ENCODE results near the gene PLK5.
A peak's percentile ranks its signal among the peaks of the same experiment; 100 is the strongest.

PLK5 gene

DNA sequence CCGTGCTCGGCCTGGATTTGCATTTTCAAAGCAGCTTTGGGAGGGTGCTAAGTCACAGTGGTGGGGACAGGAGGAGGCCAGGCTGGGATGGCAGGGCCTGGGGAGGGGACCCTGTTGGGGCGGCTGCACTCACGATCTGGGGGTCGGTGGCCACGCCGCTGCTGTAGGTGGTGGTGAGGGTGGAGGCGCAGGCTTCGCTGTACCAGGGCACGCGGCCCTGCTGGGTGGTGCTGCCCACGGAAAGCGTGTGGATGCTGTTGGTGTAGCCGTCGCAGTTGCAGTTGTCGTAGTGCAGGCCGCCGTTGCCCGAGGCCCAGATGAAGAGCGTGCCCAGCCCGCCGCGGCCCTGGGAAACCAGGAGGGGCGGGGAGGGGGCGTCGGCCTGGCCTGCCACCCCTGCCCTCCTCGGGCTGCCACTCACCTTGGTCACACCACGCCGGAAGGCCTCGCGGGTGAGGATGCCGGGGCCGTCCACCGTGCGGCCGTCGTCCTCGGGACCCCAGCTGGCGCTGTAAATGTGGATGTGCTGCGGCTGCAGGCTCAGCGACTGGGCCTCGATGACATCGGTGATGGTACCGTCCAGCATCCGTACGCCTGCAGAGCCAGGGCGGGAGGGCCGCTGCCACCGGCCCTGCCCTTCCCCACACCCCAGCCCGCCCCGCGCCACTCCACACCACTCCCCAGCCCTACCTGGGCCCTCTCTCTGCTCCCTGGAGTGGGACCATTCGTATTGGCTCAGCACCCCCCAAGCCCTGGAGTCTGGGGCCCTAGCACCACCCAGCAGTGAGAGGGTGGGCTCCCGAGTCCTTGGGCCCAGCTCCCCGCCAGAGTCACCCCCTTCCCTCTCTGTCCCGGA lies 36.9 kb upstream of the PLK5 start:
- Histone ChIP-seq H3K36me3 (replicated peaks) (no peaks in the 10 kb centered on the region), H3K27me3 (ENCODE audit: low read depth) (no peaks in the 10 kb centered on the region), H3K4me3 (no peak overlapping the region), H3K4me1 (peaks cover 12% of the 10 kb centered on the region), H3K9me3 (no peaks in the 10 kb centered on the region)
- in situ Hi-C loops (cut with MboI; ENCODE audit: low sequenced_read_pairs), result no loop called here
- DNase-seq (ENCODE audit: low spot score in 2 of 2), result no peak

DNA sequence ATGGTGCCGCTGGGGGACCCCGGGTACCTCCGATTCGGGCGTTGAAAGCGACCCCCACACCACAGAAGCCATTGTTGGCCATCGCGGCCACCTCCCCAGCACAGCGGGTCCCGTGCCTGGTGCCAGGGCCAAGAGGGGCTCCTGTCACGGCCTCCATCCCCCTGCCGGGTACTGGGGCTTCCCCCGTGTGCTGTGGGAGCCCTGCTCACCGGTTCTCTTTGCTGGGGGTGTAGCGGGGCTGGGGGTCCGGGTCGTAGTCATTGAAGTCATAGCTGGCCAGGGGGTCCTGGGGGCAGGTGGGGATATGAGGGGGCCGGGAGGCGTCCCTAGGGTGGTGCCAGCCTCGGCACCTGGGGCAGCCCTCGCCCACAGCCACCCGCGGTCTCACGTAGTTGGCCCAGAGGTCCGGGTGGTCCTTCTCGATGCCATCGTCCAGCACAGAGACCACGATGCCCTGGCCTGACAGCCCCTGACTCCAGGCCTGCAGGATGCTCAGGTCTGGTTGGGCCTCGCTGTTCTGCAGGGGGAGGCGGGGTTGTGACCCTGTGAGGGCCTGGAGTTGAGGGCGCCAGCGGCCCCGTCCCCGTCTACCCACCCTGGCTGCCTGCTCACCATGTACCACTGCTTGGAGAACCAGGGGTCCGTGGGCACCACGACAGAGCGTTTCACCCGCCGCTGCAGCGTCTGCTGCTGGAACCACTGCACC lies 36.1 kb upstream of the PLK5 start:
- H3K4me3 ChIP-seq, result no peak overlapping the region
- H3K4me1 ChIP-seq, result peaks cover 13% of the 10 kb centered on the region
- H3K36me3 ChIP-seq (replicated peaks), result no peaks in the 10 kb centered on the region
- H3K27me3 ChIP-seq (ENCODE audit: low read depth), result no peaks in the 10 kb centered on the region
- in situ Hi-C loops (cut with MboI; ENCODE audit: low sequenced_read_pairs), result no loop called here
- no peaks in the 10 kb centered on the region for H3K9me3 ChIP-seq
- no peak for DNase-seq (ENCODE audit: low spot score in 2 of 2)

DNA sequence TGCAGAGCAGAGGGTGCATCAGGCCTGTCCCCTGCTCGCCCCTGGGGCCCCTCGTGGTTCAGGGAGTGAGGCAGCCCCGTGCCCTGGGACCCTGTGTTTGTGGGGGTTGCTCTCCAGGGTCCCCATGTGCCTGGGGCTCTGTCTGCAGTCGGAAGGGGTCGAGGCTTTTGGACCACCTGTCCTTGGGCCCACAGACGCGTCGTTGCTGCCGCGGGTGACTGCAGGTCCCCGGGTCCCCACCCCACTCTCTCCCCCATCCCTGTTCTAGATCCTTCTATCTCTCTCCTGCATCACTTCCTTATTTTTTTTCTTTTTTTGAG lies 35.6 kb upstream of the PLK5 start:
- in situ Hi-C loops (cut with MboI; ENCODE audit: low sequenced_read_pairs), result no loop called here
- H3K4me1 ChIP-seq, result peaks cover 18% of the 10 kb centered on the region
- DNase-seq (ENCODE audit: low spot score in 2 of 2), result no peak

DNA sequence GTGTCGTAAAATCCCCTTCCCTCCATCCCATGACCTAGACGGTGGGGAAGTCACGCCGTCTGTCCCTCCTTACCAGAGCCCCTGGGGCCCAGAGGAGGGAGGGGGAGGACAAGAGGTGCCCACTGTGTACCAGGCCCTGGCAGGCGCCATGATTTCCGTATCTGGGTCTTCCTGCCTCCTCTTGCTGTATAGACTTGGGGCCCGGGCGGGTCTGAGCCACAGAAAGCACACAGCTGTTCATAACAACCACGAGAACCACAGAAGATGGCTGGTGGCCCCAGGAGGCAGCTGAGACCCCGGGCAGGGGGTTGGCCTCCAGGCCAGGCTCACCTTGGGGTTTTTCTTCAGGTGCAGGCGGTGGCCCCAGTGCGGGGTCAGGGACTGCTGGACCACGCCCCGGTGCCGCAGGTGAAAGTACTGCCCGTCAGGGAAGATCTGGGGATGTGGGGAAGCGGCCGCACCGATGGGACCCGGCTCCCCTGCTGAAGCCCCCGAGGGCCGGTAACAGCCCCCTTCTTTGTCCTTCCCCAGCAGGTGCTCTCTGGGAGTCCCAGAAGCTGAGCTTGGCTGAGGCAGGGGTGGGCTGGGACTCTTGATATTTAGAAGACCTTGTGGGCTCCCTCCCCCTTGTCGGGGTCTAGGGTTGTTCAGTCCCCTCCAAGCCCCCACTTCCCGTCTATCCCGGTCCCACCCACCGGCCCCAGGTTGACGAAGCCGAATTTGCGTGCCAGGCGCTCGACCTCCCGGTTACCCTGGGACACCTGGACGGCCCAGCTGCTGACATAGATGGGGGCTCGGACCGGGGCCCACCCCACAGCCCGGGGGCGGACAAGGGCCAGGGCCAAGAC lies 34.2 kb upstream of the PLK5 start:
- Histone ChIP-seq H3K4me1 (peaks cover 19% of the 10 kb centered on the region), H3K27me3 (ENCODE audit: low read depth) (no peaks in the 10 kb centered on the region), H3K4me3 (peak overlapping the region; percentile 39), H3K9me3 (no peaks in the 10 kb centered on the region), H3K36me3 (replicated peaks) (no peaks in the 10 kb centered on the region)
- DNase-seq (ENCODE audit: low spot score in 2 of 2), result no peak
- in situ Hi-C loops (cut with MboI; ENCODE audit: low sequenced_read_pairs), result no loop called here

More for the DNA sequence above, 35.6 kb upstream of the PLK5 start:
- Histone ChIP-seq H3K9me3 (no peaks in the 10 kb centered on the region), H3K4me3 (no peak overlapping the region), H3K36me3 (replicated peaks) (no peaks in the 10 kb centered on the region), H3K27me3 (ENCODE audit: low read depth) (no peaks in the 10 kb centered on the region)

DNA sequence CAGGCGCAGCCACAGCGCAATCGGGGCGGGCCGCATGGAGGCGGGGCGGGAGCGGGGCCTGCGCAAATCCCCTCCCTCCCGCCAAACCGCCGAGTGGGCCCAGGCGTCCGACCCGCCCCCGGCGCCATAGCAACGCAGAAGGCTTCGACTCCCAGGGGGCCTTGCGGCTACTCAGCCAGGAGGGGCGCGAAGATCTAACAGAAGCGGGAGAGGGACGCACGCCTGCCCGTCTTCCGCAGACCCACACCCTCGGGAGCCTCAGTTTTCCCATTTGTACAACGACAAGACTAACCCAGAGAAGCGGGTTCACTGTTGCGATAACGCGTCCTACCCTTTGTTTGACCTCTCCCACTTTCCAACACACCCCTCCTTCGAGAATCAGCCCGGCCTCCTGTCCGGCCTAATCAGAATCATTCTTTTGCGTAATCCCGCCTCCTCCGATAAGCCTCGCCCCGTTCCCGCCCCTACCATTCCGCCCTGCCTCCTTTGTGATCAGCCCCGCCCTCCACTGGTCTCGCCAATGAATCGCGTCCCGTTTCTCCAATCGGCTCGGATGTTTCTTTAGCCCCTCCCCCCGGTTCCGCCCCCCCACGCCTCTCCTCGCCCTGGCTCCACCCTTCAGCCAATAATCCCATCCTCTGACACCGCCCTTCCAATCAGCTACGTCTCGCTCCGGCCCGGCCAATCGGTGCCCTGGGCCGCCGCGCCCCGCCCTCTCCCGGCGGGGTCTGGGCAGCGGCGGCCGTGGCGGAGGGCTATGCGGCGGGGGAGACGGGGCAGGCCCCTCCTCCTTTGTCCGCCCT lies 33.4 kb upstream of the PLK5 start, which contains the start of gene PCSK4:
Gene PCSK4, minus strand, starts transcription at position 40 of the 803 bp plus-strand sequence. Its CDS starts 4 bp downstream, at position 36.
- Histone ChIP-seq H3K36me3 (replicated peaks) (no peaks in the 10 kb centered on the region), H3K4me1 (peaks cover 19% of the 10 kb centered on the region), H3K4me3 (peak within 1 kb of the TSS; percentile 51), H3K27me3 (ENCODE audit: low read depth) (no peaks in the 10 kb centered on the region), H3K9me3 (no peaks in the 10 kb centered on the region)
- in situ Hi-C loops (cut with MboI; ENCODE audit: low sequenced_read_pairs), result no loop called here
- peak; percentile 98 to 99 for DNase-seq (ENCODE audit: low spot score in 2 of 2)

DNA sequence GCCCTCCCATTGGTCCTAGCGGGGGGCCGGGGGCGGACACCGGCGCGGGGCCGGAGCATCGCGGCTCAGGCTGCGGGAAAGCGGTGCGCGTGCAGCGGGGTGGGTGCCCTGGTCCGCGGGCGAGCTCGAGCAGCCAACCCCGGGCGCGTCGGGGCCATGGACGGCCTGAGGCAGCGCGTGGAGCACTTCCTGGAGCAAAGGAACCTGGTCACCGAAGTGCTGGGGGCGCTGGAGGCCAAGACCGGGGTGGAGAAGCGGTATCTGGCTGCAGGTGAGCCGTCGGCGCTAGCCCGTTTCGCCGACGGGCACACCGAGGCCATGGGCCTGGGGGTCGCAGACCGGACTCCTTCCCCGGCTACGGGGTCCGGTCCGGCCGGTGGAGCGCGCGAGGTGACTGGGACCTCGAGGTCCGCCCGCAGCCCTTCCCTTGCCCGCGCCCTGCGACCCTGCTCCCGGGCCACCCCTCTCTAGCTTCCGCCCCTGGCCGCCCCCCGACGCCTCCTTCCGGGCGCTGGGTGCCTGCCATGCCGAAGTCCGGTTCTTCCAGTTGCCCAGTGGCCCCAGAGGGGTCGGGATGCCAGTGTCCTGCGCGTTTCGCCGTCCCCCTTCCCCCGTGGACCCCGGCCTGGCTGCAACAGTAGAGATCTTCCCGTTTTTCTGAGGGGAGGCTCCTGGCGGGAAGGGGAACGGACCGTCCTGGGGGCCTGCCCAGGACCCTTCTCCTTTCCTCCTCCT lies 32.6 kb upstream of the PLK5 start, which contains the start of gene REEP6:
Gene REEP6, plus strand, starts transcription at position 68 of the 735 bp plus-strand sequence. Its CDS starts 89 bp downstream, at position 157.
- Histone ChIP-seq H3K4me3 (peak within 1 kb of the TSS; percentile 51), H3K9me3 (no peaks in the 10 kb centered on the region), H3K27me3 (ENCODE audit: low read depth) (no peaks in the 10 kb centered on the region), H3K36me3 (replicated peaks) (no peaks in the 10 kb centered on the region), H3K4me1 (peaks cover 19% of the 10 kb centered on the region)
- in situ Hi-C loops (cut with MboI; ENCODE audit: low sequenced_read_pairs), result no loop called here
- DNase-seq (ENCODE audit: low spot score in 2 of 2), result no peak

DNA sequence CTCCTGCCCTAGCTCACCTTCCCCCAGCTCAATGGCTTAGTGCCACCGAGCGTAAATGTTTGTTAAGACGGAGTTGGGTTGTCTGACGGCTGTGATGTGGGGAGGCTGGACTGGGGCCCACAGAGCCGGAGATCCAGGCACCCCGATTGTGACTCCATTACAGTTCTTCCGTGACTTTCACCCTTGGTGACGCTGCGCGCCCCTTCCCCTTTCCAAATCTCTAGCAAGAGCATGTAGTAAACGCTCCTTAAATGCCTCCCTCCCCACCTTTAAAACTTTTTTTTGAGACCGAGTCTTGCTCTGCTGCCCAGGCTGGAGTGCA lies 32.1 kb upstream of the PLK5 start:
- in situ Hi-C loops (cut with MboI; ENCODE audit: low sequenced_read_pairs), result no loop called here
- no peaks in the 10 kb centered on the region for H3K27me3 ChIP-seq (ENCODE audit: low read depth)
- DNase-seq (ENCODE audit: low spot score in 2 of 2), result no peak
- H3K4me1 ChIP-seq, result peaks cover 19% of the 10 kb centered on the region
- peak overlapping the region; percentile 51 for H3K4me3 ChIP-seq
- H3K9me3 ChIP-seq, result no peaks in the 10 kb centered on the region
- H3K36me3 ChIP-seq (replicated peaks), result no peaks in the 10 kb centered on the region

DNA sequence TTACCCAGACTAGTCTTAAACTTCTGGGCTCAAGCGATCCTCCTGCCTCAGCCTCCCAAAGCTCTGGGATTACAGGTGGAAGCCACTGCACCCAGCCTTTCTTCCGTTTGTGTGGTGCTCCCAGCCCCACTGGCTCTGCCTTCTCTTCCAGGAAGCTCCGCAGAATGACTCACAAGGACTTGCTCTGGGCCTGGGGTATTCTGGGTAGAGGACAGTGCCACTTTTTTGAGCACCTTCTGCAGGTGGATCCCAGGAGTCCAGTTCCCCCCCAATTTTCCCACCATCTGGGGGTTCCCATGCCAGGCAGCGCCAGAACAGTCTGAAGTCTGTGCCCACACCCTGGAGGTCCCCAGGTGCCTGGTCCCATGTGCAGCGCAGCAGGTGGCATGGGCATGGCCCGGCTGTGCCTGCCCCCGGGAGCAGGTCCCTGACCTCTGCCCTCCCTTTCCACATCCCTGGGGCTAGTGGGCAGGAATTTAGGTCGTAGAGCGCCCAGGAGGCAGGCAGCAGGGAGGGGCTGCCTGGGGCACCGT lies 31.3 kb upstream of the PLK5 start:
- H3K4me3 ChIP-seq, result no peak overlapping the region
- DNase-seq (ENCODE audit: low spot score in 2 of 2), result no peak
- no peaks in the 10 kb centered on the region for H3K36me3 ChIP-seq (replicated peaks)
- H3K9me3 ChIP-seq, result no peaks in the 10 kb centered on the region
- in situ Hi-C loops (cut with MboI; ENCODE audit: low sequenced_read_pairs), result no loop called here
- H3K4me1 ChIP-seq, result peaks cover 19% of the 10 kb centered on the region
- no peaks in the 10 kb centered on the region for H3K27me3 ChIP-seq (ENCODE audit: low read depth)

DNA sequence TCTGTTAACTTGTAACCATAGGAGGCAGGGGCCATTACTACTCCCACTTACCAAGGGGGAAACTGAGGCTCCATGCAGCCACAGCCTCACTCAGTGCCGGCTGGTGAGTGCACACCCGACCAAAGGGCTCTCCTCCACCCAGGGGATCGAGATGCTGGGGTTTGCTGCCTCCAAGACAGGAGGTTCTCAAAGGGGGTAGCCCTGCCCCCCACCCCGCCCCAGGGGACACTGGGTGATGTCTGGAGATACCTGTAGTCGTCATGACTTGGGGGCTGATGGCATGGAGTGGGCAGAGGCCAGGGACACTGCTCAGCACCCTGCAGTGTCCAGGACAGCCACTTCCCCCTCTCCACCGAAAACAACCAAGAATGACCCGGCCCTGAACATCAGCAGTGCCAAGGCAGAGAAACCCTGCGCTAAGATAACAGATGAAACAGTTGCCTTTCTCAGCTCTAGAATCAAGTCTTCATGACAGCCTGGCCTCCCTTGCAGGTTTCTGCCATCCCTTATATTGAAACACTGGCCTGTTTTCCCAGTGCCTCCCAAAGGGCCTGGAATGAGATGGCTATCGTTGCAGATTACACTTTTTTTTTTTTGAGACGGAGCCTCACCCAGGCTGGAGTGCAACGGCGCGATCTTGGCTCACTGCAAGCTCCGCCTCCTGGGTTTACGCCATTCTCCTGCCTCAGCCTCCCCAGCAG lies 29.6 kb upstream of the PLK5 start:
- H3K4me3 ChIP-seq, result no peak overlapping the region
- H3K4me1 ChIP-seq, result peaks cover 26% of the 10 kb centered on the region
- no peaks in the 10 kb centered on the region for H3K36me3 ChIP-seq (replicated peaks)
- no peak for DNase-seq (ENCODE audit: low spot score in 2 of 2)
- no peaks in the 10 kb centered on the region for H3K27me3 ChIP-seq (ENCODE audit: low read depth)
- H3K9me3 ChIP-seq, result no peaks in the 10 kb centered on the region
- in situ Hi-C loops (cut with MboI; ENCODE audit: low sequenced_read_pairs), result no loop called here

DNA sequence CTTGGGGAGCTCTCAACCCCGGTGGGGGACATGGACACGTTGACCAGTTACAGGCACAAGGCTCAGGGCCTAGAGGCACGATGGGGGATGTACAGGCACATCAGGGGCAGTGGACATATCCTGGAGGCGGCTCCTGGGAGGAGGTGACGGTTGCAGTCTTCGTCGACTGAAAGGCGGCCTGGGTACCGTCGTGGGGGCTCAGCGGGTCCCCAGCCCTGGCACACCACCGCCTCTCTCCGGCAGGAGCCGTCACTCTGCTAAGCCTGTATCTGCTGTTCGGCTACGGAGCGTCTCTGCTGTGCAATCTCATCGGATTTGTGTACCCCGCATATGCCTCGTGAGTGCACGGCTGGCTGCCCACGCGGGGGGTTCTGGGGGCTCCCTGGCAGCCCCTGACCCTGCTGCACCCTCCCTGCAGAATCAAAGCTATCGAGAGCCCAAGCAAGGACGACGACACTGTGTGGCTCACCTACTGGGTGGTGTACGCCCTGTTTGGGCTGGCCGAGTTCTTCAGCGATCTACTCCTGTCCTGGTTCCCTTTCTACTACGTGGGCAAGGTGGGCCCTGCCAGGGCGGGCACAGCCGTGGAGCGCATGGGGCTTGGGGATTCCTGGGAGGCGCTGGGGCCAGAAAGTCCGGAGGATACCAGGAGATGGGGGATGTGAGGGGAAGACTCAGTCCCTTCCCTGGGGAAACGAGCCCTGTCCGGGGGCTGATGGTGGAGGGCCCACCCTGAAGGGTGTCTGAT lies 28.7 kb upstream of the PLK5 start:
- no peak for DNase-seq (ENCODE audit: low spot score in 2 of 2)
- Histone ChIP-seq H3K27me3 (ENCODE audit: low read depth) (no peaks in the 10 kb centered on the region), H3K9me3 (peaks cover 5% of the 10 kb centered on the region; the same call in 1 of the 2 replicates), H3K4me3 (no peak overlapping the region), H3K36me3 (replicated peaks) (no peaks in the 10 kb centered on the region), H3K4me1 (peaks cover 23% of the 10 kb centered on the region)
- in situ Hi-C loops (cut with MboI; ENCODE audit: low sequenced_read_pairs), result no loop called here

DNA sequence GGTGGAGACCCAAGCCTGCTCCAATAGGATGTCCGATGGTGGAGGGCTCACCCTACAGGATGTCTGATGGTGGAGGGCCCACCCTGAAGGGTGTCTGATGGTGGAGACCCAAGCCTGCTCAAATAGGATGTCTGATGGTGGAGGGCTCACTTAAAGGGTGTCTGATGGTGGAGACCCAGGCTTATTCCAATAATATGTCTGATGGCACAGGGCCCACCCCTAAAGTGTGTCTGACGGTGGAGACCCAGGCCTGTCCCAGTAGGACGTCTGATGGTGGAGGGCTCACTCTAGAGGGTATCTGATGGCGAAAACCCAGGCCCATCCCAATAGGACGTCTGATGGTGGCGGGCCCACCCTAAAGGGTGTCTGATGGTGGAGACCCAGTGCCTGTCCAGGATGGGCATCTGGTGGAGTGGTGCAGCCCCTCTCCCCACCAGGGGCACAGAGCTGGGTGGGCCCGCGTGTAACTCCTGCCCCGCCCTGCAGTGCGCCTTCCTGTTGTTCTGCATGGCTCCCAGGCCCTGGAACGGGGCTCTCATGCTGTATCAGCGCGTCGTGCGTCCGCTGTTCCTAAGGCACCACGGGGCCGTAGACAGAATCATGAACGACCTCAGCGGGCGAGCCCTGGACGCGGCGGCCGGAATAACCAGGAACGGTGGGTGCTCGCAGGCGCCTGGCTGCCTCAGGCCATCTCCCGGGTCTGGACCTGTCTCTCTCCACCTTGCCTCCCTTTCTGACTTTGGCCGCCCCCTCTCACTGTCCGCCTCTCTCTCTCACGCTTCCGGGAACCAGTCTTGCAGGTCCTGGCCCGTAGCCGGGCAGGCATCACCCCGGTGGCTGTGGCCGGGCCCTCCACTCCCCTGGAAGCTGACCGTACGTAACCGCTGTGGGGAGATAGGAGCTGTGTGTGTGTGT lies 27.8 kb upstream of the PLK5 start:
- Histone ChIP-seq H3K9me3 (peaks cover 5% of the 10 kb centered on the region; the same call in 1 of the 2 replicates), H3K4me3 (no peak overlapping the region), H3K27me3 (ENCODE audit: low read depth) (no peaks in the 10 kb centered on the region), H3K36me3 (replicated peaks) (no peaks in the 10 kb centered on the region), H3K4me1 (peaks cover 23% of the 10 kb centered on the region)
- in situ Hi-C loops (cut with MboI; ENCODE audit: low sequenced_read_pairs), result no loop called here
- DNase-seq (ENCODE audit: low spot score in 2 of 2), result no peak

Data from HAP-1 (cell line).